ENCODE results near the gene CNKSR2.

DNA sequence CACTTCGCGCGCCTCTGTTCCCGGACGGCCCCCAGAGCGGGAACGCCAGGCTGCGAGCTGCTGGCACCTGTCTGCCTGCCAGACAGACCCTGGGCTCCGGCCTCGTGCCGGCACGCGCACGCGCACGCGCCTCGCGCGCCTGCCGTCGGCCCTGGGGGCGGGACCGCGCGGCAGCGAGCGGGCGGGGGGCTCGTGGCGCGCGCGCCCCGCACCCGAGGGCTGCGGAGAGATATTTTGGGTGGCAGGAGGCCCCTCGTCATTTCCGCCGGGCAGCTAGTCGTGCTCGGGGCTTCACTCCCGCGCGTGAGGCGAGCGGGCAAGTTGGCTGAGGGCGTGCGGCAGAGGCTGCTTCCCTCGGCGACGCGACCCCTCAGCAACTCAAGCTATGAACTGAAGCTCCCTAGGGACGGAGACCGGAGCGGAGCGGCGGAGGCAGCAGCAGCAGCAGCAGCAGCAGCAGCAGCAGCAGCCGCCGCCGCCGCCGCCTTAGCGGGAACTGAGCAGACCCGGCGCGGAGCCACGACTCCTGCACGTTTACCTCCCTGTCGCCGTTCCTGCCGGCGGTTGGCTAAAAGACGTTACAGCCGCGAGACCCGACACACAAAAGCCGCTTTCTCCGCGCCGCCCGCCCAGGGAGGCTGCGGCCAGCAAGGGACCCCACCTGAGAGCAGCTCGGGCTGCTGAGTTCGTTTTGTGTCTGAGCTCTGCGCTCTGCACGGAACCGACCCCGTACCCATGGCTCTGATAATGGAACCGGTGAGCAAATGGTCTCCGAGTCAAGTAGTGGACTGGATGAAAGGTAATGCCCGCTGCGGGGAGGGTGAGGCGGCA lies at the start of gene CNKSR2:
- TF ChIP-seq, protein P1, sequence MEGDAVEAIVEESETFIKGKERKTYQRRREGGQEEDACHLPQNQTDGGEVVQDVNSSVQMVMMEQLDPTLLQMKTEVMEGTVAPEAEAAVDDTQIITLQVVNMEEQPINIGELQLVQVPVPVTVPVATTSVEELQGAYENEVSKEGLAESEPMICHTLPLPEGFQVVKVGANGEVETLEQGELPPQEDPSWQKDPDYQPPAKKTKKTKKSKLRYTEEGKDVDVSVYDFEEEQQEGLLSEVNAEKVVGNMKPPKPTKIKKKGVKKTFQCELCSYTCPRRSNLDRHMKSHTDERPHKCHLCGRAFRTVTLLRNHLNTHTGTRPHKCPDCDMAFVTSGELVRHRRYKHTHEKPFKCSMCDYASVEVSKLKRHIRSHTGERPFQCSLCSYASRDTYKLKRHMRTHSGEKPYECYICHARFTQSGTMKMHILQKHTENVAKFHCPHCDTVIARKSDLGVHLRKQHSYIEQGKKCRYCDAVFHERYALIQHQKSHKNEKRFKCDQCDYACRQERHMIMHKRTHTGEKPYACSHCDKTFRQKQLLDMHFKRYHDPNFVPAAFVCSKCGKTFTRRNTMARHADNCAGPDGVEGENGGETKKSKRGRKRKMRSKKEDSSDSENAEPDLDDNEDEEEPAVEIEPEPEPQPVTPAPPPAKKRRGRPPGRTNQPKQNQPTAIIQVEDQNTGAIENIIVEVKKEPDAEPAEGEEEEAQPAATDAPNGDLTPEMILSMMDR (IDR thresholded peaks at IDR 0.05) = no peak
- no peak for TF ChIP-seq POLR2A (IDR thresholded peaks at IDR 0.05)

All from lower leg skin (tissue), 3 donors.